Measurements from ENCODE around the gene PCCA. TPM values are rescaled to one million over a fixed set of nuclear protein-coding genes. Genes with fewer than 3 reads are reported as not detected.
A peak's percentile ranks its signal among the peaks of the same experiment; 100 is the strongest.
"Not testable (repeated sequence)": the region's sequence is repeated elsewhere in the genome, so short reads cannot be mapped to it uniquely, and the experiment has no call there.

PCCA gene
- total RNA-seq, 4 donors from 2014 or later = 46.9 to 66.0 (median 49.4) TPM

GRCh38 chr13:100212904-100213553, 124.1 kb downstream of the PCCA start:
- no peaks in the 10 kb centered on the region for H3K4me1 ChIP-seq
- peaks cover 0 to 8% (median 0%) of the 10 kb centered on the region in 3 donors for H3K36me3 ChIP-seq
- no peaks in the 10 kb centered on the region for H3K9me3 ChIP-seq
- no peak overlapping the region for H3K27ac ChIP-seq
- DNase-seq = no peak
- no peaks in the 10 kb centered on the region for H3K27me3 ChIP-seq
- H3K4me3 ChIP-seq = no peak overlapping the region
- TF ChIP-seq POLR2A (IDR thresholded peaks at IDR 0.05) = no peak
- no peak for TF ChIP-seq CTCF (IDR thresholded peaks at IDR 0.05)

GRCh38 chr13:100213576-100213975, 124.7 kb downstream of the PCCA start:
- Histone ChIP-seq H3K36me3 (peaks cover 0 to 8% (median 0%) of the 10 kb centered on the region in 3 donors), H3K4me1 (no peaks in the 10 kb centered on the region), H3K27ac (no peak overlapping the region), H3K9me3 (no peaks in the 10 kb centered on the region), H3K27me3 (no peaks in the 10 kb centered on the region), H3K4me3 (no peak overlapping the region)
- DNase-seq = no peak
- no peak for TF ChIP-seq POLR2A (IDR thresholded peaks at IDR 0.05)
- TF ChIP-seq CTCF (IDR thresholded peaks at IDR 0.05) = no peak

- no peaks in the 10 kb centered on the region for H3K4me1 ChIP-seq
- TF ChIP-seq CTCF (IDR thresholded peaks at IDR 0.05) (no peak), POLR2A (IDR thresholded peaks at IDR 0.05) (no peak)
Measured at GRCh38 chr13:100214886-100215285, 126.0 kb downstream of the PCCA start.

GRCh38 chr13:100221166-100221565, 132.3 kb downstream of the PCCA start:
- Histone ChIP-seq H3K27ac (no peak overlapping the region), H3K36me3 (no peaks in the 10 kb centered on the region), H3K9me3 (no peaks in the 10 kb centered on the region), H3K27me3 (no peaks in the 10 kb centered on the region), H3K4me3 (no peak overlapping the region), H3K4me1 (no peaks in the 10 kb centered on the region)
- TF ChIP-seq CTCF (IDR thresholded peaks at IDR 0.05) = no peak
- TF ChIP-seq POLR2A (IDR thresholded peaks at IDR 0.05) = no peak
- DNase-seq = no peak

More at GRCh38 chr13:100214886-100215285, 126.0 kb downstream of the PCCA start:
- H3K36me3 ChIP-seq = peaks cover 0 to 3% (median 0%) of the 10 kb centered on the region in 3 donors
- DNase-seq = no peak
- no peak overlapping the region for H3K27ac ChIP-seq
- H3K9me3 ChIP-seq = no peaks in the 10 kb centered on the region
- no peak overlapping the region for H3K4me3 ChIP-seq
- no peaks in the 10 kb centered on the region for H3K27me3 ChIP-seq

GRCh38 chr13:100223966-100224530, 135.2 kb downstream of the PCCA start:
- not testable (repeated sequence) for H3K27ac ChIP-seq, H3K27me3 ChIP-seq, DNase-seq, H3K36me3 ChIP-seq, H3K4me3 ChIP-seq, H3K4me1 ChIP-seq, H3K9me3 ChIP-seq

- H3K9me3 ChIP-seq = no peaks in the 10 kb centered on the region
- H3K36me3 ChIP-seq = no peaks in the 10 kb centered on the region
- no peak for TF ChIP-seq POLR2A (IDR thresholded peaks at IDR 0.05)
- no peak for TF ChIP-seq CTCF (IDR thresholded peaks at IDR 0.05)
- H3K4me3 ChIP-seq = no peak overlapping the region
- no peaks in the 10 kb centered on the region for H3K27me3 ChIP-seq
- H3K27ac ChIP-seq = peak overlapping the region in 2 of 4 donors; percentile 57 to 69
- no peak for DNase-seq
- peaks cover 0 to 20% (median 0%) of the 10 kb centered on the region in 4 donors for H3K4me1 ChIP-seq
Measured at GRCh38 chr13:100229603-100230002, 140.7 kb downstream of the PCCA start.

Measured in Peyer's patch (tissue), 4 donors.